GM12864 (cell line): Measurements from ENCODE around the gene SIK1.

Experiments used
- DNase-seq: peaks from one replicate; pipeline ENCODE4 v3.0.0-alpha.2; 2011; ENCODE audit warnings: low read depth
- H3K4me3 ChIP-seq: 2 replicates; pipeline ENCODE4 v1.5.1; 2011; ENCODE audit warnings: mild to moderate bottlenecking, low read depth, low read length, control low read depth
- CTCF ChIP-seq: IDR thresholded peaks from 2 replicates; pipeline ENCODE4 v1.5.1; 2011; ENCODE audit warnings: low read depth, mild to moderate bottlenecking, moderate library complexity, low read length, control low read depth, inconsistent platforms; ENCODE audit errors: missing control alignments

The SIK1 gene

GRCh38 chr21:43366656-43367055 is 60.3 kb downstream of the SIK1 start:
- no peak for TF ChIP-seq CTCF
- no peak for DNase-seq
- no peak overlapping the region for H3K4me3 ChIP-seq

DNA sequence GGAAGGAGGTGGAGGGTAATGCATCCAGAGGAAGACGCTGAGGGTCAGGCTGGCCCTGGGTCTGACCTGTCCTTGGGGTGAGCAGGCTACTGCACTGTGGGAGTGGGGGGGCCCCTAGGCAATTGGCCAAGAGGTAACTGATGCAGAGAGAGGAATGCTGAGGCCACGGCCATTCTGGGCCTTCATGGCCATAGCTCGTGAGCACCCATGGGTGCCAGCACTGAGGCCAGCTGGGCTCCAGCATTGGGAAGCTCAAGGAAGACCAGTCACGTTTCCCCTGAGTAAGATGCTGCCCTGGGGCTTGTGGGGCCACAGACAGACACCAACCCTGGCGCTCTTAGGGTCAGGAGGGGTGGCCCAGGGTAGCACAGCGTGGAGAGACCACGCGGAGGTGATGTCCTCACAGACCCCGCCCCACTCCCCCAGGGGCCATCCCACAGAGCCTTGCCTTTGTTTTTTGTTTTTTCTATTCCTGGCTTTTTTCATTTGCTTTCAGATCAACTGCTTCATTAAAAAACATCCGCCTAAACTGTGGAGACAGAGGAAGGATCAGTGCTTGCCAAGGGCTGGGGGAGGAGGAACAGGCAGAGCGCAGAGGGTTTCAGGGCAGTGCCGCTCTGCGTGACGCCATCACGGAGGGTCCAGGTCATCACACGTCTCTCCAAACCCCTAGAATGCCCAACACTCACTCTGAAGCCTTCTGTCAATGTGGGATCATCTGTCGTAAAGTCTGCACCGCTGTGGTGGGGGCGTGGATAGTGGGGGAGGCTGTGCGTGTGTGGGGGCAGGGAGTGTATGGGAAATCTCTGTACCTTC is 61.1 kb downstream of the SIK1 start:
- no peak overlapping the region for H3K4me3 ChIP-seq
- DNase-seq: no peak
- TF ChIP-seq CTCF: no peak

- DNase-seq: no peak
- H3K4me3 ChIP-seq: no peak overlapping the region
- TF ChIP-seq CTCF: no peak
Measured at GRCh38 chr21:43364851-43365424, 62.0 kb downstream of the SIK1 start.
